SJSA1 (cell line): Measurements from ENCODE around the gene ADAM30. TPM values are rescaled to one million over a fixed set of nuclear protein-coding genes. Genes with fewer than 3 reads are reported as not detected.

Experiments
- DNase-seq, 2 experiments: peaks; one replicate each; pipeline ENCODE4 v3.0.0-alpha.2; 2015 to 2020; ENCODE audit warnings: low spot score in 2 of 2, low read depth in 1 of 2
- H3K27ac ChIP-seq: fragments of 250-450 bp; sonication (Bioruptor Pico); 2 replicates; pipeline ENCODE4 v1.5.1; 2020; ENCODE audit warnings: mild to moderate bottlenecking, moderate library complexity
- H3K27me3 ChIP-seq: fragments of 250-450 bp; sonication (Bioruptor Pico); replicated peaks from 2 replicates; pipeline ENCODE4 v1.5.1; 2020; ENCODE audit warnings: mild to moderate bottlenecking, moderate library complexity
- H3K36me3 ChIP-seq: fragments of 250-450 bp; sonication (Bioruptor Pico); 2 replicates; pipeline ENCODE4 v1.5.1; 2020; ENCODE audit warnings: mild to moderate bottlenecking
- H3K4me1 ChIP-seq: fragments of 250-450 bp; sonication (Bioruptor Pico); replicated peaks from 2 replicates; pipeline ENCODE4 v1.6.1; 2021; ENCODE audit warnings: mild to moderate bottlenecking
- H3K4me3 ChIP-seq: fragments of 250-450 bp; sonication (Bioruptor Pico); 2 replicates; pipeline ENCODE4 v1.5.1; 2020; ENCODE audit warnings: mild to moderate bottlenecking
- H3K9me3 ChIP-seq: fragments of 250-450 bp; sonication (Bioruptor Pico); replicated peaks from 2 replicates; pipeline ENCODE4 v1.5.1; 2020; ENCODE audit warnings: mild to moderate bottlenecking
- total RNA-seq: library from RNA; depleted of rRNA; stranded (reverse); fragments of >200 nt; shearing (Covaris generic); gene quantifications from 2 replicates; pipeline ENCODE4 v1.2.3, GENCODE V29; 2014

Gene ADAM30
- total RNA-seq, 1 experiment from 2014 or later: not detected

GRCh38 chr1:119918301-119918700 lies 22.0 kb upstream of the ADAM30 start:
- Histone ChIP-seq H3K4me3 (no peak overlapping the region), H3K27ac (no peak overlapping the region), H3K9me3 (no peaks in the 10 kb centered on the region), H3K36me3 (peaks cover 100% of the 10 kb centered on the region), H3K4me1 (no peaks in the 10 kb centered on the region), H3K27me3 (no peaks in the 10 kb centered on the region)
- DNase-seq: no peak

- peaks cover 100% of the 10 kb centered on the region for H3K36me3 ChIP-seq
- no peaks in the 10 kb centered on the region for H3K4me1 ChIP-seq
- H3K4me3 ChIP-seq: no peak overlapping the region
- H3K27me3 ChIP-seq: no peaks in the 10 kb centered on the region
- H3K27ac ChIP-seq: no peak overlapping the region
- DNase-seq: no peak
- H3K9me3 ChIP-seq: no peaks in the 10 kb centered on the region
These were observed 21.2 kb upstream of the ADAM30 start for GRCh38 chr1:119917304-119918055.

- Histone ChIP-seq H3K27me3 (no peaks in the 10 kb centered on the region), H3K4me1 (no peaks in the 10 kb centered on the region), H3K4me3 (no peak overlapping the region), H3K9me3 (no peaks in the 10 kb centered on the region), H3K27ac (no peak overlapping the region), H3K36me3 (peaks cover 83% of the 10 kb centered on the region)
- DNase-seq: no peak
These were observed 19.2 kb upstream of the ADAM30 start for GRCh38 chr1:119915517-119915916.

GRCh38 chr1:119914071-119914470 lies 17.8 kb upstream of the ADAM30 start:
- DNase-seq: no peak
- H3K9me3 ChIP-seq: no peaks in the 10 kb centered on the region
- no peak overlapping the region for H3K4me3 ChIP-seq
- no peak overlapping the region for H3K27ac ChIP-seq
- H3K36me3 ChIP-seq: peaks cover 69% of the 10 kb centered on the region
- H3K4me1 ChIP-seq: no peaks in the 10 kb centered on the region
- H3K27me3 ChIP-seq: no peaks in the 10 kb centered on the region

- no peak for DNase-seq
- no peaks in the 10 kb centered on the region for H3K27me3 ChIP-seq
These were observed 16.6 kb upstream of the ADAM30 start for GRCh38 chr1:119912963-119913362.

GRCh38 chr1:119911775-119912174 lies 15.5 kb upstream of the ADAM30 start:
- Histone ChIP-seq H3K9me3 (no peaks in the 10 kb centered on the region), H3K4me3 (no peak overlapping the region), H3K27me3 (no peaks in the 10 kb centered on the region), H3K36me3 (peaks cover 46% of the 10 kb centered on the region), H3K27ac (no peak overlapping the region), H3K4me1 (no peaks in the 10 kb centered on the region)
- no peak for DNase-seq

More at GRCh38 chr1:119912963-119913362, 16.6 kb upstream of the ADAM30 start:
- H3K4me1 ChIP-seq: no peaks in the 10 kb centered on the region
- H3K27ac ChIP-seq: no peak overlapping the region
- H3K36me3 ChIP-seq: peaks cover 57% of the 10 kb centered on the region
- no peak overlapping the region for H3K4me3 ChIP-seq
- H3K9me3 ChIP-seq: no peaks in the 10 kb centered on the region

- Histone ChIP-seq H3K27me3 (no peaks in the 10 kb centered on the region), H3K4me1 (no peaks in the 10 kb centered on the region), H3K9me3 (no peaks in the 10 kb centered on the region), H3K36me3 (peaks cover 34% of the 10 kb centered on the region), H3K4me3 (no peak overlapping the region), H3K27ac (no peak overlapping the region)
- DNase-seq: no peak
These were observed 14.3 kb upstream of the ADAM30 start for GRCh38 chr1:119910618-119911017.

GRCh38 chr1:119909890-119910596 lies 13.7 kb upstream of the ADAM30 start:
- DNase-seq: no peak
- no peaks in the 10 kb centered on the region for H3K4me1 ChIP-seq
- H3K27ac ChIP-seq: no peak overlapping the region
- H3K36me3 ChIP-seq: peaks cover 28% of the 10 kb centered on the region
- H3K27me3 ChIP-seq: no peaks in the 10 kb centered on the region
- H3K9me3 ChIP-seq: no peaks in the 10 kb centered on the region
- no peak overlapping the region for H3K4me3 ChIP-seq

- H3K27me3 ChIP-seq: no peaks in the 10 kb centered on the region
- H3K4me3 ChIP-seq: no peak overlapping the region
- peaks cover 14% of the 10 kb centered on the region for H3K36me3 ChIP-seq
- no peaks in the 10 kb centered on the region for H3K4me1 ChIP-seq
- DNase-seq: no peak
- H3K9me3 ChIP-seq: no peaks in the 10 kb centered on the region
- H3K27ac ChIP-seq: no peak overlapping the region
These were observed 12.3 kb upstream of the ADAM30 start for GRCh38 chr1:119908661-119909060.

GRCh38 chr1:119906927-119907652 lies 10.8 kb upstream of the ADAM30 start:
- Histone ChIP-seq H3K27me3 (no peaks in the 10 kb centered on the region), H3K4me1 (no peaks in the 10 kb centered on the region), H3K36me3 (0 out of 2 replicates have a peak, but pooled peaks cover 3% of the 10 kb centered on the region)

GRCh38 chr1:119903443-119903835 lies 7.1 kb upstream of the ADAM30 start:
- Histone ChIP-seq H3K27ac (no peak overlapping the region), H3K27me3 (no peaks in the 10 kb centered on the region), H3K4me1 (no peaks in the 10 kb centered on the region), H3K4me3 (no peak overlapping the region), H3K36me3 (no peaks in the 10 kb centered on the region), H3K9me3 (no peaks in the 10 kb centered on the region)
- no peak for DNase-seq

More at GRCh38 chr1:119906927-119907652, 10.8 kb upstream of the ADAM30 start:
- Histone ChIP-seq H3K9me3 (no peaks in the 10 kb centered on the region), H3K4me3 (no peak overlapping the region), H3K27ac (no peak overlapping the region)
- no peak for DNase-seq

- H3K36me3 ChIP-seq: no peaks in the 10 kb centered on the region
- H3K4me3 ChIP-seq: no peak overlapping the region
- H3K4me1 ChIP-seq: no peaks in the 10 kb centered on the region
- H3K27ac ChIP-seq: no peak overlapping the region
- no peaks in the 10 kb centered on the region for H3K27me3 ChIP-seq
- DNase-seq: no peak
- H3K9me3 ChIP-seq: no peaks in the 10 kb centered on the region
These were observed 6.6 kb upstream of the ADAM30 start for GRCh38 chr1:119902775-119903442.

GRCh38 chr1:119898981-119899720 lies 2.8 kb upstream of the ADAM30 start:
- no peaks in the 10 kb centered on the region for H3K9me3 ChIP-seq
- H3K4me1 ChIP-seq: no peaks in the 10 kb centered on the region
- no peak overlapping the region for H3K27ac ChIP-seq
- DNase-seq: no peak
- H3K27me3 ChIP-seq: no peaks in the 10 kb centered on the region
- H3K36me3 ChIP-seq: no peaks in the 10 kb centered on the region
- no peak overlapping the region for H3K4me3 ChIP-seq
